ENCODE data around the gene PHF21B. TPM values are rescaled to one million over a fixed set of nuclear protein-coding genes. Genes with fewer than 3 reads are reported as not detected.

PHF21B gene
- total RNA-seq, 1 experiment from 2014 or later: 4.5 TPM

DNA sequence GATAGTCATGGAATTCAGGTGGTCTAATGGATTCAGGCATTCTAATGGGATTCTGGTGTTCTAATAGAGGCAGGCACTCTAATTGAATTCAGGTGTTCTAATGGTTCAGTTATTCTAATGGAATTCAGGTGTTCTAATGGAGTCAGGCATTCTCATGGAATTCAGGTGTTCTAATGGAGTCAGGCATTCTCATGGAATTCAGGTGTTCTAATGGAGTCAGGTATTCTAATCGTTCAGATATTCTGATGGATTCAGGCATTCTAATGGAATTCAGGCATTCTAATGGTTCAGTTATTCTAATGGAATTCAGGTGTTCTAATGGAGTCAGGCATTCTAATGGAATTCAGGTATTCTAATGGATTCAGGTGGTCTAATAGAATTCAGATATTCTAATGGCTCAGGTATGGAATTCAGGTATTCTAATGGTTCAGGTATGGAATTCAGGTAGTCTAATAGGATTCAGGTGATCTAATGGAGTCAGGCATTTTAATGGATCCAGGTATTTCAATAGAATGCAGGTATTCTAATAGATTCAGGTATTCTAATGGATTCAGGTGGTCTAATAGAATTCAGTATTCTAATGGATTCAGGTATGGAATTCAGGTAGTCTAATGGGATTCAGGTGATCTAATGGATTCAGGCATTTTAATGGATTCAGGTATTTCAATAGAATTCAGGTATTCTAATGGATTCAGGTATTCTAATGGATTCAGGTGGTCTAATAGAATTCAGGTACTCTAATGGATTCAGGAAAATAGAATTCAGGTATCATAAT is 22.0 kb upstream of the PHF21B start:
- TF ChIP-seq SIN3A (IDR thresholded peaks at IDR 0.05; ENCODE audit: borderline replicate concordance, insufficient read depth, low read depth, low read length): no peak
- TF ChIP-seq, protein P1, sequence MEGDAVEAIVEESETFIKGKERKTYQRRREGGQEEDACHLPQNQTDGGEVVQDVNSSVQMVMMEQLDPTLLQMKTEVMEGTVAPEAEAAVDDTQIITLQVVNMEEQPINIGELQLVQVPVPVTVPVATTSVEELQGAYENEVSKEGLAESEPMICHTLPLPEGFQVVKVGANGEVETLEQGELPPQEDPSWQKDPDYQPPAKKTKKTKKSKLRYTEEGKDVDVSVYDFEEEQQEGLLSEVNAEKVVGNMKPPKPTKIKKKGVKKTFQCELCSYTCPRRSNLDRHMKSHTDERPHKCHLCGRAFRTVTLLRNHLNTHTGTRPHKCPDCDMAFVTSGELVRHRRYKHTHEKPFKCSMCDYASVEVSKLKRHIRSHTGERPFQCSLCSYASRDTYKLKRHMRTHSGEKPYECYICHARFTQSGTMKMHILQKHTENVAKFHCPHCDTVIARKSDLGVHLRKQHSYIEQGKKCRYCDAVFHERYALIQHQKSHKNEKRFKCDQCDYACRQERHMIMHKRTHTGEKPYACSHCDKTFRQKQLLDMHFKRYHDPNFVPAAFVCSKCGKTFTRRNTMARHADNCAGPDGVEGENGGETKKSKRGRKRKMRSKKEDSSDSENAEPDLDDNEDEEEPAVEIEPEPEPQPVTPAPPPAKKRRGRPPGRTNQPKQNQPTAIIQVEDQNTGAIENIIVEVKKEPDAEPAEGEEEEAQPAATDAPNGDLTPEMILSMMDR (IDR thresholded peaks at IDR 0.05): no peak
- TF ChIP-seq TCF7L2 (IDR thresholded peaks at IDR 0.05; ENCODE audit: low read depth, low read length): no peak
- TF ChIP-seq POLR2AphosphoS5 (IDR thresholded peaks at IDR 0.05; ENCODE audit: low read depth, low read length): no peak
- TF ChIP-seq, protein P2, sequence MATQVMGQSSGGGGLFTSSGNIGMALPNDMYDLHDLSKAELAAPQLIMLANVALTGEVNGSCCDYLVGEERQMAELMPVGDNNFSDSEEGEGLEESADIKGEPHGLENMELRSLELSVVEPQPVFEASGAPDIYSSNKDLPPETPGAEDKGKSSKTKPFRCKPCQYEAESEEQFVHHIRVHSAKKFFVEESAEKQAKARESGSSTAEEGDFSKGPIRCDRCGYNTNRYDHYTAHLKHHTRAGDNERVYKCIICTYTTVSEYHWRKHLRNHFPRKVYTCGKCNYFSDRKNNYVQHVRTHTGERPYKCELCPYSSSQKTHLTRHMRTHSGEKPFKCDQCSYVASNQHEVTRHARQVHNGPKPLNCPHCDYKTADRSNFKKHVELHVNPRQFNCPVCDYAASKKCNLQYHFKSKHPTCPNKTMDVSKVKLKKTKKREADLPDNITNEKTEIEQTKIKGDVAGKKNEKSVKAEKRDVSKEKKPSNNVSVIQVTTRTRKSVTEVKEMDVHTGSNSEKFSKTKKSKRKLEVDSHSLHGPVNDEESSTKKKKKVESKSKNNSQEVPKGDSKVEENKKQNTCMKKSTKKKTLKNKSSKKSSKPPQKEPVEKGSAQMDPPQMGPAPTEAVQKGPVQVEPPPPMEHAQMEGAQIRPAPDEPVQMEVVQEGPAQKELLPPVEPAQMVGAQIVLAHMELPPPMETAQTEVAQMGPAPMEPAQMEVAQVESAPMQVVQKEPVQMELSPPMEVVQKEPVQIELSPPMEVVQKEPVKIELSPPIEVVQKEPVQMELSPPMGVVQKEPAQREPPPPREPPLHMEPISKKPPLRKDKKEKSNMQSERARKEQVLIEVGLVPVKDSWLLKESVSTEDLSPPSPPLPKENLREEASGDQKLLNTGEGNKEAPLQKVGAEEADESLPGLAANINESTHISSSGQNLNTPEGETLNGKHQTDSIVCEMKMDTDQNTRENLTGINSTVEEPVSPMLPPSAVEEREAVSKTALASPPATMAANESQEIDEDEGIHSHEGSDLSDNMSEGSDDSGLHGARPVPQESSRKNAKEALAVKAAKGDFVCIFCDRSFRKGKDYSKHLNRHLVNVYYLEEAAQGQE (IDR thresholded peaks at IDR 0.05; ENCODE audit: insufficient read depth in 1 of 2, low read depth in 2 of 2, low read length in 1 of 2): no peak
- no peaks in the 10 kb centered on the region for H3K36me3 ChIP-seq (ENCODE audit: control insufficient read depth, insufficient read depth, low read length)
- POLR2A ChIA-PET: no interaction called here
- DNase-seq (ENCODE audit: low read depth, low spot score) (no peak), ATAC-seq (no peak)
- intact Hi-C loops (cut with micrococcal nuclease; ENCODE audit: unreplicated experiment) (no loop called here), in situ Hi-C loops (cut with HindIII; ENCODE audit: low pct_unique_long_range_greater_than_20kb, low sequenced_read_pairs) (no loop called here)
- no peak overlapping the region for H3K27ac ChIP-seq (ENCODE audit: low read length)
- no peaks in the 10 kb centered on the region for H3K9me3 ChIP-seq (ENCODE audit: control insufficient read depth, insufficient read depth, low read depth, low read length)
- no peaks in the 10 kb centered on the region; the same call in 1 of the 2 replicates for H3K27me3 ChIP-seq (ENCODE audit: control insufficient read depth, insufficient read depth, low read length)
- H3K4me3 ChIP-seq (ENCODE audit: low read depth in 2 of 2, low read length in 2 of 2): no peak overlapping the region
- H3K4me1 ChIP-seq (ENCODE audit: control insufficient read depth, insufficient read depth, low read length): no peaks in the 10 kb centered on the region
- CTCF ChIA-PET: no interaction called here
- BruUV-seq (replicated peaks): no TSS peak

DNA sequence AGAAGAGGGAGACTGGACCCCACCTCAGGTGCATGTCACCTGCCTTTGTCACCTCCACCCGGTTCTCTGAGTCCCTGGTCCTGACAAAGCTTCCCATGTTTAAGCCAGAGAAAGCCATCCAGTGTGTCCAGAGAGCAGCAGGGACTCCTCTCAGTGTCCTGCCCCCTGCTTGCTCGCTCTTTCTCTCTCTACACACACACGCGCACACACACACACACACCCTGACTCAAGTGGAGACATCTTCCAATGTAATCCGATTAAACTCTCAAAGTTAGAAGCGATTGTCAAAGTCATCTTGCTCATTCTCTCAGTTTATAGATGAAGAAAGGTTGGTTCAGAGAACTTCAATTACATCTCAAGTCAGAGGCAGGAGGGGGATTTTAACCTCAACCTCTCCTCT is 19.7 kb upstream of the PHF21B start:
- Histone ChIP-seq H3K4me3 (ENCODE audit: low read depth in 2 of 2, low read length in 2 of 2) (no peak overlapping the region), H3K27ac (ENCODE audit: low read length) (no peak overlapping the region), H3K36me3 (ENCODE audit: control insufficient read depth, insufficient read depth, low read length) (no peaks in the 10 kb centered on the region), H3K27me3 (ENCODE audit: control insufficient read depth, insufficient read depth, low read length) (no peaks in the 10 kb centered on the region; the same call in 1 of the 2 replicates), H3K9me3 (ENCODE audit: control insufficient read depth, insufficient read depth, low read depth, low read length) (no peaks in the 10 kb centered on the region), H3K4me1 (ENCODE audit: control insufficient read depth, insufficient read depth, low read length) (no peaks in the 10 kb centered on the region)
- no peak for ATAC-seq
- DNase-seq (ENCODE audit: low read depth, low spot score): no peak
- CTCF ChIA-PET: no interaction called here
- no TSS peak for BruUV-seq (replicated peaks)
- in situ Hi-C loops (cut with HindIII; ENCODE audit: low pct_unique_long_range_greater_than_20kb, low sequenced_read_pairs): no loop called here
- no peak for TF ChIP-seq SIN3A (IDR thresholded peaks at IDR 0.05; ENCODE audit: borderline replicate concordance, insufficient read depth, low read depth, low read length)
- TF ChIP-seq, protein P2 (IDR thresholded peaks at IDR 0.05; ENCODE audit: insufficient read depth in 1 of 2, low read depth in 2 of 2, low read length in 1 of 2): no peak
- TF ChIP-seq, protein P1 (IDR thresholded peaks at IDR 0.05): no peak
- no peak for TF ChIP-seq TCF7L2 (IDR thresholded peaks at IDR 0.05; ENCODE audit: low read depth, low read length)
- no peak for TF ChIP-seq POLR2AphosphoS5 (IDR thresholded peaks at IDR 0.05; ENCODE audit: low read depth, low read length)
- intact Hi-C loops (cut with micrococcal nuclease; ENCODE audit: unreplicated experiment): no loop called here
- POLR2A ChIA-PET: no interaction called here
